GM12878 (cell line): ENCODE measurements around the gene CDKN2B-AS1. TPM values are rescaled to one million over a fixed set of nuclear protein-coding genes. Genes with fewer than 3 reads are reported as not detected.

Experiments used
- ATAC-seq: fragments of 200-7000 bp; cut with Tn5 transposase; 3 replicates; pipeline ENCODE4 v1.9.1; 2020; ENCODE audit warnings: mild to moderate bottlenecking, moderate library complexity
- BruUV-seq: library from RNA; stranded (reverse); fragments of 400-500 nt; replicated peaks from 2 replicates; lab custom pipeline; 2021; lab: Mats Ljungman, UMichigan
- CTCF ChIA-PET: fragments of 300-600 bp; sonication (Branson Sonifier 250); formaldehyde crosslinking; extraction: SDS; loops from one replicate; lab custom pipeline; 2021; ENCODE audit warnings: inconsistent platforms; lab: Yijun Ruan, JAX
- POLR2A ChIA-PET: fragments of 350-600 bp; formaldehyde crosslinking; extraction: SDS; loops from one replicate; lab custom pipeline; 2021; ENCODE audit warnings: inconsistent platforms; lab: Charles Lee
- RAD21 ChIA-PET: fragments of 300-600 bp; sonication (Branson Sonifier 250); formaldehyde crosslinking; loops from one replicate; lab custom pipeline; 2023; ENCODE audit warnings: antibody characterized with exemption; ENCODE audit not compliant: unreplicated experiment; lab: Charles Lee
- SMC1A ChIA-PET: fragments of 300-600 bp; sonication (Branson Sonifier 250); formaldehyde crosslinking; loops from one replicate; lab custom pipeline; 2023; ENCODE audit not compliant: unreplicated experiment, uncharacterized antibody; lab: Charles Lee
- DNase-seq: peaks from one replicate; pipeline ENCODE4 v3.0.0-alpha.2; 2011; ENCODE audit warnings: low read depth, low spot score
- FAIRE-seq: peaks from 3 replicates; lab custom pipeline; 2011; peaks lifted over from hg19 to GRCh38; lab: Jason Lieb, UNC
- H2AFZ ChIP-seq: 2 replicates; pipeline ENCODE4 v1.6.0; 2011; ENCODE audit warnings: low read depth, low read length, control low read depth; ENCODE audit not compliant: control insufficient read depth
- H3K27ac ChIP-seq: 2 replicates; pipeline ENCODE4 v1.5.1; 2011; ENCODE audit warnings: control low read depth; ENCODE audit not compliant: control insufficient read depth, insufficient read depth
- H3K27me3 ChIP-seq, 2 experiments: replicated peaks in 1 of 2; 2 replicates each; pipeline versions ENCODE4 v1.6.0 to v1.6.1; 2011; ENCODE audit warnings: low read length in 1 of 2; ENCODE audit not compliant: control insufficient read depth in 2 of 2, insufficient read depth in 2 of 2
- H3K36me3 ChIP-seq, 2 experiments: 2 replicates each; pipeline ENCODE4 v1.5.1; 2011; ENCODE audit warnings: low read length in 1 of 2; ENCODE audit not compliant: control insufficient read depth in 2 of 2, insufficient read depth in 2 of 2
- H3K4me1 ChIP-seq: 2 replicates; pipeline ENCODE4 v1.6.1; 2011; ENCODE audit warnings: mild to moderate bottlenecking, low read length, moderate library complexity, mixed read lengths; ENCODE audit not compliant: control insufficient read depth, insufficient read depth
- H3K4me2 ChIP-seq: 2 replicates; pipeline ENCODE4 v1.6.0; 2011; ENCODE audit warnings: control low read depth; ENCODE audit not compliant: control insufficient read depth, insufficient read depth
- H3K4me3 ChIP-seq: fragments of 200-600 bp; sonication (generic); 2 replicates; pipeline ENCODE4 v1.5.1; 2016
- H3K79me2 ChIP-seq: 2 replicates; pipeline ENCODE4 v1.6.0; 2011; ENCODE audit warnings: low read length; ENCODE audit not compliant: control insufficient read depth, insufficient read depth
- H3K9ac ChIP-seq: 2 replicates; pipeline ENCODE4 v1.8.0; 2011; ENCODE audit warnings: low read length, control low read depth, mixed read lengths; ENCODE audit not compliant: control insufficient read depth, insufficient read depth
- H3K9me3 ChIP-seq: replicated peaks from 3 replicates; pipeline ENCODE4 v1.5.1; 2011; ENCODE audit warnings: mild to moderate bottlenecking, low read length; ENCODE audit not compliant: control insufficient read depth, insufficient read depth
- H4K20me1 ChIP-seq: 2 replicates; pipeline ENCODE4 v1.6.0; 2011; ENCODE audit not compliant: control insufficient read depth, insufficient read depth
- CBX5 ChIP-seq: sonication (generic); IDR thresholded peaks from 2 replicates; pipeline ENCODE4 v1.6.1; 2016; ENCODE audit warnings: low read depth, moderate library complexity, mild to moderate bottlenecking, inconsistent platforms
- CHD1 ChIP-seq: IDR thresholded peaks from 2 replicates; pipeline ENCODE4 v1.6.1; 2012; ENCODE audit warnings: low read depth, low read length, improper control_type of control experiment
- CHD2 ChIP-seq: IDR thresholded peaks from 2 replicates; pipeline ENCODE4 v1.6.1; 2011; ENCODE audit warnings: low read depth, low read length, improper control_type of control experiment, borderline replicate concordance
- EP300 ChIP-seq, 2 experiments: fragments of 150-350 bp in 1 of 2; IDR thresholded peaks; 2 replicates each; pipeline ENCODE4 v1.6.1; 2011 to 2012; ENCODE audit warnings: low read depth in 2 of 2, low read length in 2 of 2, borderline replicate concordance in 1 of 2, improper control_type of control experiment in 1 of 2, inconsistent platforms in 1 of 2; ENCODE audit not compliant: control insufficient read depth in 1 of 2
- GATAD2B ChIP-seq: fragments of 450-650 bp; conservative IDR thresholded peaks from 2 replicates; pipeline ENCODE4 v1.6.1; 2017; ENCODE audit warnings: low read depth, mild to moderate bottlenecking, moderate library complexity
- MEF2A ChIP-seq: IDR thresholded peaks from 2 replicates; pipeline ENCODE4 v1.6.1; 2011; ENCODE audit warnings: low read depth, mild to moderate bottlenecking, low read length, moderate library complexity; ENCODE audit not compliant: insufficient read depth
- MXI1 ChIP-seq: fragments of 150-350 bp; IDR thresholded peaks from 2 replicates; pipeline ENCODE4 v1.6.1; 2011; ENCODE audit warnings: low read depth, mild to moderate bottlenecking, inconsistent platforms, low read length, improper control_type of control experiment
- NFYA ChIP-seq: IDR thresholded peaks from 2 replicates; pipeline ENCODE4 v1.6.1; 2011; ENCODE audit warnings: low read depth, mild to moderate bottlenecking, low read length, improper control_type of control experiment, borderline replicate concordance
- NFYB ChIP-seq: IDR thresholded peaks from 2 replicates; pipeline ENCODE4 v1.6.1; 2011; ENCODE audit warnings: low read depth, mild to moderate bottlenecking, low read length, improper control_type of control experiment, moderate library complexity; ENCODE audit not compliant: insufficient read depth
- POLR2A ChIP-seq: IDR thresholded peaks from 2 replicates; pipeline ENCODE4 v1.6.1; 2011; ENCODE audit warnings: low read depth, mild to moderate bottlenecking, low read length
- POLR2AphosphoS2 ChIP-seq: IDR thresholded peaks from 2 replicates; pipeline ENCODE4 v1.6.1; 2011; ENCODE audit warnings: low read depth, mild to moderate bottlenecking, low read length, improper control_type of control experiment, moderate library complexity
- POU2F2 ChIP-seq: IDR thresholded peaks from 3 replicates; pipeline ENCODE4 v1.6.1; 2011; ENCODE audit warnings: low read depth, mild to moderate bottlenecking, low read length, borderline replicate concordance
- ZNF24 ChIP-seq: fragments of 450-650 bp; IDR thresholded peaks from 2 replicates; pipeline ENCODE4 v1.6.1; 2017; ENCODE audit warnings: antibody characterized with exemption, mild to moderate bottlenecking
- ZZZ3 ChIP-seq: IDR thresholded peaks from 2 replicates; pipeline ENCODE4 v1.6.1; 2011; ENCODE audit warnings: low read depth; ENCODE audit not compliant: control insufficient read depth, insufficient read length
- WGBS: methylation state at CpG from one replicate; pipeline ENCODE4 v1.1.6; 2016; ENCODE audit warnings: low lambda C conversion rate; ENCODE audit not compliant: insufficient replicate concordance, insufficient coverage; ENCODE audit errors: missing lambda C conversion rate; 5-methylcytosine and 5-hydroxymethylcytosine counted together
- in situ Hi-C: fragments of 300-500 bp; cut with MboI; formaldehyde crosslinking; loops from 9 replicates; pipeline ENCODE4 v1.14.3; 2018; ENCODE audit warnings: mixed read lengths
- intact Hi-C: fragments of 100-400 bp; cut with micrococcal nuclease; formaldehyde crosslinking; loops from one replicate; pipeline ENCODE4 v1.14.2; 2022; ENCODE audit not compliant: unreplicated experiment
- polyA plus RNA-seq, 11 experiments: library from polyadenylated mRNA; depleted of rRNA in 4 of 11; unstranded in 6 of 11; stranded (reverse) in 5 of 11; fragments of >200 nt; fragmentation: Nextera tagmentation in 4 of 11; fragmentation: Illumina TruSeq in 1 of 11; extraction: Ambion mirVana in 4 of 11; extraction: Trizol in 1 of 11; gene quantifications; 1 replicate in 1 of 11; 2 replicates in 10 of 11; pipeline versions ENCODE4 v1.2.1 to v1.2.3, GENCODE V29; 2011 to 2016; ENCODE audit warnings: inconsistent platforms in 2 of 11, missing spikeins in 2 of 11, low read depth in 1 of 11
- total RNA-seq, 4 experiments: library from RNA; depleted of rRNA in 3 of 4; stranded (reverse); fragments of >200 nt in 3 of 4; fragmentation: Illumina TruSeq in 1 of 4; extraction: Trizol in 1 of 4; gene quantifications; 2 replicates each; pipeline versions ENCODE4 v1.2.1 to v1.2.3, GENCODE V29; 2013 to 2021
- TF ChIP-seq, protein P1 (sequence below): fragments of 450-650 bp; IDR thresholded peaks from 2 replicates; pipeline ENCODE4 v1.6.1; 2016; ENCODE audit warnings: mild to moderate bottlenecking
- TF ChIP-seq, protein P2 (sequence below): fragments of 450-650 bp; IDR thresholded peaks from 2 replicates; pipeline ENCODE4 v1.6.1; 2017; ENCODE audit warnings: antibody characterized with exemption, mild to moderate bottlenecking, moderate library complexity
- TF ChIP-seq, protein P3 (sequence below): fragments of 450-650 bp; IDR thresholded peaks from 2 replicates; pipeline ENCODE4 v1.6.1; 2018; ENCODE audit warnings: mild to moderate bottlenecking, low read depth, moderate library complexity; ENCODE audit not compliant: partially characterized antibody

The CDKN2B-AS1 gene
- total and polyA plus RNA-seq, 10 of the 15 experiments (the other 5 are each of a cell fraction or from before 2014, with no cell fraction given): 0.22 to 2.2 (median 1.0) TPM; not detected in 1

- peaks cover 0 to 2% of the 10 kb centered on the region in 2 experiments; a peak in 1 of 4 replicates for H3K27me3 ChIP-seq
- no peak for DNase-seq
- ChIA-PET RAD21 (no interaction called here), SMC1A (no interaction called here), CTCF (interaction anchor here (0.7 kb wide), 1 partner anchor 14 kb away, joined by 3 read pairs; no protein-coding TSS in a partner anchor), POLR2A (no interaction called here)
- no peaks in the 10 kb centered on the region for H3K9me3 ChIP-seq
- no peak overlapping the region for H3K27ac ChIP-seq
- BruUV-seq: no TSS peak
- no peaks in the 10 kb centered on the region for H3K4me1 ChIP-seq
- WGBS: 85% methylated on average over 4 of the region's 4 CpGs
- no peak for ATAC-seq
- H3K4me3 ChIP-seq: no peak overlapping the region
- intact Hi-C loops (no loop called here), in situ Hi-C loops (no loop called here)
- no peaks in the 10 kb centered on the region for H3K79me2 ChIP-seq
- no peak overlapping the region for H2AFZ ChIP-seq
- FAIRE-seq: no peak
- H4K20me1 ChIP-seq: no peaks in the 10 kb centered on the region
- no peak overlapping the region for H3K4me2 ChIP-seq
- no peak overlapping the region for H3K9ac ChIP-seq
- H3K36me3 ChIP-seq: no peaks in the 10 kb centered on the region
- TF ChIP-seq GATAD2B: no peak
- no peak for TF ChIP-seq ZNF24
- TF ChIP-seq CHD1: no peak
- no peak for TF ChIP-seq ZZZ3
- TF ChIP-seq POU2F2: no peak
- TF ChIP-seq, protein P1, sequence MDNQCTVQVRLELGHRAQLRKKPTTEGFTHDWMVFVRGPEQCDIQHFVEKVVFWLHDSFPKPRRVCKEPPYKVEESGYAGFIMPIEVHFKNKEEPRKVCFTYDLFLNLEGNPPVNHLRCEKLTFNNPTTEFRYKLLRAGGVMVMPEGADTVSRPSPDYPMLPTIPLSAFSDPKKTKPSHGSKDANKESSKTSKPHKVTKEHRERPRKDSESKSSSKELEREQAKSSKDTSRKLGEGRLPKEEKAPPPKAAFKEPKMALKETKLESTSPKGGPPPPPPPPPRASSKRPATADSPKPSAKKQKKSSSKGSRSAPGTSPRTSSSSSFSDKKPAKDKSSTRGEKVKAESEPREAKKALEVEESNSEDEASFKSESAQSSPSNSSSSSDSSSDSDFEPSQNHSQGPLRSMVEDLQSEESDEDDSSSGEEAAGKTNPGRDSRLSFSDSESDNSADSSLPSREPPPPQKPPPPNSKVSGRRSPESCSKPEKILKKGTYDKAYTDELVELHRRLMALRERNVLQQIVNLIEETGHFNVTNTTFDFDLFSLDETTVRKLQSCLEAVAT: no peak
- no peak for TF ChIP-seq NFYB
- TF ChIP-seq, protein P2, sequence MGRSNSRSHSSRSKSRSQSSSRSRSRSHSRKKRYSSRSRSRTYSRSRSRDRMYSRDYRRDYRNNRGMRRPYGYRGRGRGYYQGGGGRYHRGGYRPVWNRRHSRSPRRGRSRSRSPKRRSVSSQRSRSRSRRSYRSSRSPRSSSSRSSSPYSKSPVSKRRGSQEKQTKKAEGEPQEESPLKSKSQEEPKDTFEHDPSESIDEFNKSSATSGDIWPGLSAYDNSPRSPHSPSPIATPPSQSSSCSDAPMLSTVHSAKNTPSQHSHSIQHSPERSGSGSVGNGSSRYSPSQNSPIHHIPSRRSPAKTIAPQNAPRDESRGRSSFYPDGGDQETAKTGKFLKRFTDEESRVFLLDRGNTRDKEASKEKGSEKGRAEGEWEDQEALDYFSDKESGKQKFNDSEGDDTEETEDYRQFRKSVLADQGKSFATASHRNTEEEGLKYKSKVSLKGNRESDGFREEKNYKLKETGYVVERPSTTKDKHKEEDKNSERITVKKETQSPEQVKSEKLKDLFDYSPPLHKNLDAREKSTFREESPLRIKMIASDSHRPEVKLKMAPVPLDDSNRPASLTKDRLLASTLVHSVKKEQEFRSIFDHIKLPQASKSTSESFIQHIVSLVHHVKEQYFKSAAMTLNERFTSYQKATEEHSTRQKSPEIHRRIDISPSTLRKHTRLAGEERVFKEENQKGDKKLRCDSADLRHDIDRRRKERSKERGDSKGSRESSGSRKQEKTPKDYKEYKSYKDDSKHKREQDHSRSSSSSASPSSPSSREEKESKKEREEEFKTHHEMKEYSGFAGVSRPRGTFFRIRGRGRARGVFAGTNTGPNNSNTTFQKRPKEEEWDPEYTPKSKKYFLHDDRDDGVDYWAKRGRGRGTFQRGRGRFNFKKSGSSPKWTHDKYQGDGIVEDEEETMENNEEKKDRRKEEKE: no peak
- no peak for TF ChIP-seq POLR2A
- TF ChIP-seq, protein P3, sequence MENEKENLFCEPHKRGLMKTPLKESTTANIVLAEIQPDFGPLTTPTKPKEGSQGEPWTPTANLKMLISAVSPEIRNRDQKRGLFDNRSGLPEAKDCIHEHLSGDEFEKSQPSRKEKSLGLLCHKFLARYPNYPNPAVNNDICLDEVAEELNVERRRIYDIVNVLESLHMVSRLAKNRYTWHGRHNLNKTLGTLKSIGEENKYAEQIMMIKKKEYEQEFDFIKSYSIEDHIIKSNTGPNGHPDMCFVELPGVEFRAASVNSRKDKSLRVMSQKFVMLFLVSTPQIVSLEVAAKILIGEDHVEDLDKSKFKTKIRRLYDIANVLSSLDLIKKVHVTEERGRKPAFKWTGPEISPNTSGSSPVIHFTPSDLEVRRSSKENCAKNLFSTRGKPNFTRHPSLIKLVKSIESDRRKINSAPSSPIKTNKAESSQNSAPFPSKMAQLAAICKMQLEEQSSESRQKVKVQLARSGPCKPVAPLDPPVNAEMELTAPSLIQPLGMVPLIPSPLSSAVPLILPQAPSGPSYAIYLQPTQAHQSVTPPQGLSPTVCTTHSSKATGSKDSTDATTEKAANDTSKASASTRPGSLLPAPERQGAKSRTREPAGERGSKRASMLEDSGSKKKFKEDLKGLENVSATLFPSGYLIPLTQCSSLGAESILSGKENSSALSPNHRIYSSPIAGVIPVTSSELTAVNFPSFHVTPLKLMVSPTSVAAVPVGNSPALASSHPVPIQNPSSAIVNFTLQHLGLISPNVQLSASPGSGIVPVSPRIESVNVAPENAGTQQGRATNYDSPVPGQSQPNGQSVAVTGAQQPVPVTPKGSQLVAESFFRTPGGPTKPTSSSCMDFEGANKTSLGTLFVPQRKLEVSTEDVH: no peak
- TF ChIP-seq CHD2: no peak
- TF ChIP-seq EP300 (IDR thresholded peaks at IDR 0.05; ENCODE audit: borderline replicate concordance in 1 of 2, control insufficient read depth in 1 of 2, low read depth in 2 of 2, low read length in 2 of 2): no peak
- TF ChIP-seq POLR2AphosphoS2: no peak
- TF ChIP-seq MXI1: no peak
- TF ChIP-seq CBX5: no peak
- no peak for TF ChIP-seq MEF2A
- TF ChIP-seq NFYA: no peak
Measured at GRCh38 chr9:22067196-22067595, 72.6 kb downstream of the CDKN2B-AS1 start.
